ENCODE results near the gene CCDC142.

- TF ChIP-seq, protein P1, sequence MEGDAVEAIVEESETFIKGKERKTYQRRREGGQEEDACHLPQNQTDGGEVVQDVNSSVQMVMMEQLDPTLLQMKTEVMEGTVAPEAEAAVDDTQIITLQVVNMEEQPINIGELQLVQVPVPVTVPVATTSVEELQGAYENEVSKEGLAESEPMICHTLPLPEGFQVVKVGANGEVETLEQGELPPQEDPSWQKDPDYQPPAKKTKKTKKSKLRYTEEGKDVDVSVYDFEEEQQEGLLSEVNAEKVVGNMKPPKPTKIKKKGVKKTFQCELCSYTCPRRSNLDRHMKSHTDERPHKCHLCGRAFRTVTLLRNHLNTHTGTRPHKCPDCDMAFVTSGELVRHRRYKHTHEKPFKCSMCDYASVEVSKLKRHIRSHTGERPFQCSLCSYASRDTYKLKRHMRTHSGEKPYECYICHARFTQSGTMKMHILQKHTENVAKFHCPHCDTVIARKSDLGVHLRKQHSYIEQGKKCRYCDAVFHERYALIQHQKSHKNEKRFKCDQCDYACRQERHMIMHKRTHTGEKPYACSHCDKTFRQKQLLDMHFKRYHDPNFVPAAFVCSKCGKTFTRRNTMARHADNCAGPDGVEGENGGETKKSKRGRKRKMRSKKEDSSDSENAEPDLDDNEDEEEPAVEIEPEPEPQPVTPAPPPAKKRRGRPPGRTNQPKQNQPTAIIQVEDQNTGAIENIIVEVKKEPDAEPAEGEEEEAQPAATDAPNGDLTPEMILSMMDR (optimal IDR thresholded peaks at IDR 0.05 in 1 of 3, IDR thresholded peaks at IDR 0.05 in 1 of 3, conservative IDR thresholded peaks at IDR 0.05 in 1 of 3; ENCODE audit: extremely low read depth in 1 of 3, insufficient read depth in 2 of 3, low read length in 3 of 3) = no peak
- no peak for TF ChIP-seq EZH2 (IDR thresholded peaks at IDR 0.05; ENCODE audit: low read length)
Measured at GRCh38 chr2:74529357-74530238, 46.8 kb upstream of the CCDC142 start, which contains the start of the genes AUP1 and HTRA2.

Measured in keratinocyte (primary cell).